Transverse colon (tissue), 4 donors: Measurements from ENCODE around the gene EIF4E1B. TPM values are rescaled to one million over a fixed set of nuclear protein-coding genes. Genes with fewer than 3 reads are reported as not detected.

Source experiments
- DNase-seq: peaks from one replicate; pipeline ENCODE4 v3.0.0-alpha.2; 2019
- H3K27ac ChIP-seq, 4 donors: fragments of 200-600 bp; sonication (generic); 2 replicates each; pipeline ENCODE4 v1.5.1; 2016 to 2018; ENCODE audit warnings: inconsistent platforms in 4 of 4
- H3K27me3 ChIP-seq: fragments of 200-600 bp; sonication (generic); 2 replicates; pipeline ENCODE4 v1.5.1; 2017; ENCODE audit warnings: inconsistent platforms
- H3K36me3 ChIP-seq, 4 donors: fragments of 200-600 bp; sonication (generic); 2 replicates each; pipeline ENCODE4 v1.5.1; 2017 to 2019; ENCODE audit warnings: inconsistent platforms in 4 of 4
- H3K4me1 ChIP-seq, 4 donors: fragments of 200-600 bp; sonication (generic); 2 replicates each; pipeline ENCODE4 v1.5.1; 2017 to 2020; ENCODE audit warnings: inconsistent platforms in 4 of 4
- H3K4me3 ChIP-seq, 4 donors: fragments of 200-600 bp; sonication (generic); 1 replicate in 1 of 4; 2 replicates in 3 of 4; pipeline versions ENCODE4 v1.5.1 to v1.6.1; 2017 to 2019; ENCODE audit warnings: inconsistent platforms in 4 of 4
- H3K9me3 ChIP-seq, 2 donors: fragments of 200-600 bp; sonication (generic); 2 replicates each; pipeline ENCODE4 v1.5.1; 2017 to 2019; ENCODE audit warnings: inconsistent platforms in 2 of 2
- EP300 ChIP-seq: sonication (generic); formaldehyde crosslinking; IDR thresholded peaks from one replicate; pipeline ENCODE4 v1.6.1; 2017; ENCODE audit warnings: antibody characterized with exemption, low read depth
- POLR2A ChIP-seq: fragments of 450-650 bp; IDR thresholded peaks from one replicate; pipeline ENCODE4 v1.6.1; 2016; ENCODE audit warnings: antibody characterized with exemption, mild to moderate bottlenecking, moderate library complexity
- POLR2AphosphoS5 ChIP-seq, 3 donors: sonication (generic); formaldehyde crosslinking; IDR thresholded peaks; one replicate each; pipeline ENCODE4 v1.6.1; 2016; ENCODE audit warnings: antibody characterized with exemption in 3 of 3
- WGBS, 2 donors: methylation state at CpG; one replicate each; pipeline ENCODE4 v1.1.5; 2018; ENCODE audit warnings: low coverage in 1 of 2; 5-methylcytosine and 5-hydroxymethylcytosine counted together
- in situ Hi-C, 4 donors: fragments of 200-750 bp; cut with MboI; loops; one replicate each; pipeline versions ENCODE4 v1.15.0 to v1.15.1; 2017; ENCODE audit warnings: low sequenced_read_pairs in 3 of 4, low pct_ligation_motif_present in 1 of 4, low pct_unique_long_range_greater_than_20kb in 1 of 4
- intact Hi-C: fragments of 100-400 bp; cut with DNase I; formaldehyde crosslinking; loops from one replicate; pipeline ENCODE4 v1.15.1; 2023; ENCODE audit warnings: low total_unique reads
- total RNA-seq, 4 donors: library from RNA; depleted of rRNA; stranded (reverse); fragments of >200 nt; gene quantifications; one replicate each; pipeline ENCODE4 v1.1.0, GENCODE V29; 2016
- TF ChIP-seq, protein P1 (sequence below), 5 experiments: fragments of 200-600 bp in 3 of 5; fragments of 450-650 bp in 2 of 5; sonication (generic) in 3 of 5; IDR thresholded peaks; 1 replicate in 2 of 5; 2 replicates in 3 of 5; pipeline ENCODE4 v1.5.1; 2016 to 2017; ENCODE audit warnings: antibody characterized with exemption in 5 of 5, inconsistent platforms in 3 of 5, mild to moderate bottlenecking in 2 of 5, moderate library complexity in 1 of 5

EIF4E1B gene
- total RNA-seq, 4 donors from 2014 or later: not detected

DNA sequence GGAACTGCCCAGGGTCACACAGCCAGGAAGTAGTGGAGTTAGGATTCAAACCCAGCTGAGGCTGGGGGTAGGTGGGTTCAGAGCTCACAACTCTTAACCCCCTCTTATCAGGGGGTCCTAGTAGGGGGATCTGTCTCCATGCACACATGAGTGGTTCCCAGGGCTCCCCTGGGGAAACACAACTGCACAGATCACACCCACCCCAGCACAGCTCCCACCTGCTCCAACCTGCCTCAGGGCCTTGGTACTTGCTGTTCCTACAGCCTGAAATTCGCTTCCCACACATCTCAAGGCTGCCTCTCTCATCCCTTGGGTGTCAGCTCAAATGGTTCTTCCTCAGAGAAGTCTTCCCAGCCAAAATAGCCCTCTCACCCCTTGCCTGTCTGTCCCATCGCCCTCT lies 5.0 kb upstream of the EIF4E1B start:
- Histone ChIP-seq H3K4me3 (no peak overlapping the region), H3K9me3 (no peaks in the 10 kb centered on the region), H3K4me1 (peaks cover 0 to 17% (median 14%) of the 10 kb centered on the region in 4 donors), H3K36me3 (no peaks in the 10 kb centered on the region), H3K27me3 (peaks cover 95% of the 10 kb centered on the region), H3K27ac (no peak overlapping the region)
- no peak for TF ChIP-seq POLR2AphosphoS5 (IDR thresholded peaks at IDR 0.05)
- TF ChIP-seq, protein P1, sequence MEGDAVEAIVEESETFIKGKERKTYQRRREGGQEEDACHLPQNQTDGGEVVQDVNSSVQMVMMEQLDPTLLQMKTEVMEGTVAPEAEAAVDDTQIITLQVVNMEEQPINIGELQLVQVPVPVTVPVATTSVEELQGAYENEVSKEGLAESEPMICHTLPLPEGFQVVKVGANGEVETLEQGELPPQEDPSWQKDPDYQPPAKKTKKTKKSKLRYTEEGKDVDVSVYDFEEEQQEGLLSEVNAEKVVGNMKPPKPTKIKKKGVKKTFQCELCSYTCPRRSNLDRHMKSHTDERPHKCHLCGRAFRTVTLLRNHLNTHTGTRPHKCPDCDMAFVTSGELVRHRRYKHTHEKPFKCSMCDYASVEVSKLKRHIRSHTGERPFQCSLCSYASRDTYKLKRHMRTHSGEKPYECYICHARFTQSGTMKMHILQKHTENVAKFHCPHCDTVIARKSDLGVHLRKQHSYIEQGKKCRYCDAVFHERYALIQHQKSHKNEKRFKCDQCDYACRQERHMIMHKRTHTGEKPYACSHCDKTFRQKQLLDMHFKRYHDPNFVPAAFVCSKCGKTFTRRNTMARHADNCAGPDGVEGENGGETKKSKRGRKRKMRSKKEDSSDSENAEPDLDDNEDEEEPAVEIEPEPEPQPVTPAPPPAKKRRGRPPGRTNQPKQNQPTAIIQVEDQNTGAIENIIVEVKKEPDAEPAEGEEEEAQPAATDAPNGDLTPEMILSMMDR (IDR thresholded peaks at IDR 0.05): no peak
- no peak for TF ChIP-seq EP300
- TF ChIP-seq POLR2A: no peak
- in situ Hi-C loops: no loop called here
- intact Hi-C loops: no loop called here
- no peak for DNase-seq
- 55 to 71% methylated on average over 1 to 2 of the region's 2 CpGs for WGBS, 2 donors

DNA sequence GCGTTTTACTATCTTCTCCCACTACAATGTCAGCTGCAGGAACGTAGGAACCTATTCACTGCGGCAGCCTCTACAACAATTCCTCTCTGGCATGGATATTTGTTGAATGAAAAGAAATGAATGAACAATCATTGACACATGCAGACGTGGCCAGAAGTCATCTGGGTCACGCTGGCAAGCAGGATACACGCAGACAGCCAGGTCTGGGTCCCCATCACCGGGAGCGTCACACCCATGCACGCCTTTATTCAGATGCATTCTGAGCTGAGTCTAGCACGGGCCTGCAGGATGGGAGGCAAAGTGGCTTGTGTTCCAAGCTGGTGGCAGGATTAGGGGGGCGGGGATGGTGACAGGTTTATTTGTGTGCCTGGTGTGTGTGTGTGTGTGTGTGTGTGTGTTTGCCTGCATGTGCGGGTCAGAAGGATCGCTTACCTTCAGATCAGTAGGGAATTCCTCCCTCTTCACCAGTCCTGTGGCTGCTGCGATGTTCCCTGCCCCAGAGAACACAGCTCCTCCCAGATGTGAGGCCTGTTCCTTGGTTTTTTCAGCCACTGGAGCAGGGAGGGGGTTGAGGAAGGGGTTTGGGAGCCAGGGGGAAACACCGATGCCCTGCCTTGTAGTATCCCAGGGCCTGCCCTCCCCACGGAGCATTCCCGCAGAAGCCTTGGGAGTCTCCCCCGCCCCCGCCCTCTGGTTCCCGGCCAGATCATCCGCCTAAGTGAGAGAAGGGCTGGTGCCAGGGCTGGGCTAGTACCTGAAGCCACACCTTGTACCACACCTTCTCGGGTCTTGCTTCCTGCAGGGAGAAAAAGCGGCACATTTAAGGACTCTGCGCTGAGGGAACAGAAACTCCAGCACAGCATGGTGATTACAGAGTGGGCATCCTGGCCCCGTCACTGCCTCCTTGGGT lies 4.3 kb upstream of the EIF4E1B start:
- intact Hi-C loops (no loop called here), in situ Hi-C loops (no loop called here)
- peaks cover 95% of the 10 kb centered on the region for H3K27me3 ChIP-seq
- peaks cover 0 to 19% (median 15%) of the 10 kb centered on the region in 4 donors for H3K4me1 ChIP-seq
- 38 to 42% methylated on average over 3 to 24 of the region's 25 CpGs for WGBS, 2 donors
- H3K4me3 ChIP-seq: no peak overlapping the region
- H3K36me3 ChIP-seq: no peaks in the 10 kb centered on the region
- no peak overlapping the region for H3K27ac ChIP-seq
- DNase-seq: peak; percentile 58
- no peaks in the 10 kb centered on the region for H3K9me3 ChIP-seq
- TF ChIP-seq POLR2A (no peak), EP300 (no peak), POLR2AphosphoS5 (IDR thresholded peaks at IDR 0.05) (no peak)
- TF ChIP-seq, protein P1 (IDR thresholded peaks at IDR 0.05): no peak

DNA sequence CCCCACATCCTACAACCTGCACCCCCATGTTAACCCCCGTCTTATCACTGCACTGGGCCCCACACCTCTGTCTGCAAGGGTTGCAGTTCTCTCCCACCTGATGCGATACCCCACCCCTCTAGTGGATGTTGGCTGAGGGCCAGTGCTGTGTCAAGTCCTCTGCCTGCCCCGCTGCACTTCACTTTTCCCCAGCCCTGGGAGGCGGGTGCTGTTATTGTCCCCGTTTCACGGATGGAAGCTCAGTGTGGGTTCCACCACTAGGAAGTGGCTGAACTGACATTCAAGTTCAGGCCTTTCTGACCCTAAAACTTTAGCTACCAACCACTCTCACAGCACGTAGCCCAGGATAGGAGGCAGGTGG lies 3.6 kb upstream of the EIF4E1B start:
- no peak overlapping the region for H3K4me3 ChIP-seq
- peaks cover 0 to 19% (median 15%) of the 10 kb centered on the region in 4 donors for H3K4me1 ChIP-seq
- DNase-seq: no peak
- TF ChIP-seq, protein P1 (IDR thresholded peaks at IDR 0.05): no peak
- no peak for TF ChIP-seq POLR2A
- TF ChIP-seq EP300: no peak
- TF ChIP-seq POLR2AphosphoS5 (IDR thresholded peaks at IDR 0.05): no peak
- intact Hi-C loops (no loop called here), in situ Hi-C loops (no loop called here)
- no peaks in the 10 kb centered on the region for H3K9me3 ChIP-seq
- H3K27ac ChIP-seq: no peak overlapping the region
- H3K36me3 ChIP-seq: no peaks in the 10 kb centered on the region
- H3K27me3 ChIP-seq: peaks cover 95% of the 10 kb centered on the region
- WGBS, 2 donors: 37% methylated on average over 6 of the region's 7 CpGs; no CpG with 5 or more reads in 1 of the 2 donors

DNA sequence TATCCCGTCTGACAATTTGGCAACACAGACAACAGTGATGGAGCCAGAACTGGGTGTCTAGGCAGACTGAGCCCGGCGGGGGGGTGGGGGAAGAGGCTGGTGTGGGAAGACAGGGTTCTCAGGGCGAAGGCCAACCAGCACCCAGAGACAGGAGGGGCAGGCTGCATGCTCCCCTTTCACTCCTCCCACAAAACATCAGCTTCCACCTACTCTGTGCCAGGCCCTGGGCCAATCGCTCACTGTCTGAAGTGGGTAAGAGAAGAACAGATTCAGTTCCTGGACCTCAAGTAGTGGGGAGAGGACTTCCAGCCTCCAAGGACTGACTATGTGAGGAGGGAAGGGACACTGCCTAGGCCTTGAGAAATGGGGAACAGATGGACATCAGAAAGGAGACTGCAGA lies 2.9 kb upstream of the EIF4E1B start:
- TF ChIP-seq POLR2A (no peak), POLR2AphosphoS5 (IDR thresholded peaks at IDR 0.05) (no peak), EP300 (no peak)
- TF ChIP-seq, protein P1 (IDR thresholded peaks at IDR 0.05): no peak
- intact Hi-C loops (no loop called here), in situ Hi-C loops (no loop called here)
- Histone ChIP-seq H3K4me1 (peaks cover 0 to 19% (median 15%) of the 10 kb centered on the region in 4 donors), H3K36me3 (no peaks in the 10 kb centered on the region), H3K4me3 (no peak overlapping the region), H3K27me3 (peaks cover 96% of the 10 kb centered on the region), H3K27ac (no peak overlapping the region), H3K9me3 (no peaks in the 10 kb centered on the region)
- DNase-seq: no peak
- 68 to 80% methylated on average over 1 to 5 of the region's 5 CpGs for WGBS, 2 donors
